ENCODE results near the gene MS4A15.

DNA sequence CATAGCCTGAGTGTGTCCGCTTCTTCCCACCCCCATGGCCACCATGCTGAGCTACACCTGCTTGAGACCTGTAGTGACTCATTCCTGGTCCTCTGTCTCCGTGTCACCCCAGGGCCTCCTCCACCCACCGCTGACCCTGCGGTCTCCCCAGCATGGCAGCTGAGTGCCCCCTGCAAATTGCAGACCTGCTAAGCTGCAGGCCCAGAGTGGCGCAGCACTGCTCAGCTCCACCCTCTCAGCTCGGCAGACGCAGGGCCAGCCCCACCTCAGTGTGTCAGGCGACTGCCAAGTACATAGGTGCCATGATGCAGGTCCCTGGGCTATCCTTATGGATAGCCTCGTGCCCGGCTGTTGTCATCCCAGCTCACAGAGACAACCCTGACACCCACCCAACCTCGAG is 13.1 kb downstream of the MS4A15 start:
- TF ChIP-seq YY1 (IDR thresholded peaks at IDR 0.05; ENCODE audit: insufficient read depth, insufficient read length): no peak
- TF ChIP-seq SUZ12 (IDR thresholded peaks at IDR 0.05; ENCODE audit: extremely low read depth, insufficient read depth, insufficient read length): no peak
